ENCODE results near the gene CHKA.

- TF ChIP-seq ZNF274 (IDR thresholded peaks at IDR 0.05; ENCODE audit: low read depth, low read length): no peak
- TF ChIP-seq YY1 (IDR thresholded peaks at IDR 0.05; ENCODE audit: insufficient read depth, insufficient read length): no peak
- no peak for TF ChIP-seq SUZ12 (IDR thresholded peaks at IDR 0.05; ENCODE audit: extremely low read depth, insufficient read depth, insufficient read length)
Measured at GRCh38 chr11:68056317-68057285, 64.6 kb downstream of the CHKA start.
